Activated CD4-positive, alpha-beta T cell treated with anti-CD3 and anti-CD28 coated beads, Interleukin-10, Interleukin-2, amounts not matched to agents 100 ng/mL and 50 ng/mL, durations not matched to agents 16 hours and 8 hours (primary cell): ENCODE data around the gene ZNF607.
"Not testable (repeated sequence)": the region's sequence is repeated elsewhere in the genome, so short reads cannot be mapped to it uniquely, and the experiment has no call there.

ENCODE experiments used
- DNase-seq: peaks from one replicate; pipeline ENCODE4 v3.0.0-alpha.2; 2020

Gene ZNF607

DNA sequence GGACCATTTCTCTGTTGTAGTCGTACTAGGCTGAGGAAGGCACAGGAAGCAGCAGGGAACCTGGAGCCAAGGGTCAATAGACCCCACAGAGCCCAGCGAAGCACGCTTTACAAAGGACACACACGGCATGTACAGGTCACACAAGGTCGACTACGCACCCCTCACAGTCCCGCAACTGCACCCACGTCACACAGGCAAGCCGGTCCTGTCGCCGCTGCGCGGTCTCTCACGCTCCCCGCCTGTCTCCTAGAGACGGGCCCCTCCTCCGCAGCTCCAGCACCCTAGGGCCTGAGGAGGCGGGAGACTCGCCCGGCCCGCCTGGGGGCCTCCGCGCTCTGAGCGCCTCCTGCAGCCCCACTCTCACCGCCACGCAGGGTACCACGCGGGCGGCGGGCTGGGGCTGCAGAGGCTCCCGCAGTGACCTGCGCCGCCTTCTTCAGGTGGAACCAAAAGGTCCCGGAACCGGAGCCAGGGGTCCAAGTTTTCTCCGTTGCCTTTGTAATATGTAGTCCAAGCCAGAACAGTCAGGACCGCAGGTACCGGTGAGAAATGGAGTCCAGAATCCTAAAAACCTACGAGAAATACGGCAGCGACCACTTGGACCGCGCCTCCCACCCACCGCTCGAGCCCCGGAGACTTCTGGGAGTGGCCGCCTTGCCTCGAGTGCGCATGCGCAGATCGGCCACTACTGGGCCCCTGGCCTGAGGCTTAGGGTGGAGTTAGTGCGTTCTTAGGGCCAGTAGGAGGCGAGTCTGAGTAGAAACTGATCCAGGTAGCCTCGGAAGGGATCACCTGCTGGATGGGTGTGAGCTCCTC, at the start of gene ZNF607:
Gene ZNF607, minus strand, starts transcription at position 651 of the 816 bp plus-strand sequence. CDS start 8,143 bp downstream, outside the sequence.
- peak; percentile 90 for DNase-seq

DNA sequence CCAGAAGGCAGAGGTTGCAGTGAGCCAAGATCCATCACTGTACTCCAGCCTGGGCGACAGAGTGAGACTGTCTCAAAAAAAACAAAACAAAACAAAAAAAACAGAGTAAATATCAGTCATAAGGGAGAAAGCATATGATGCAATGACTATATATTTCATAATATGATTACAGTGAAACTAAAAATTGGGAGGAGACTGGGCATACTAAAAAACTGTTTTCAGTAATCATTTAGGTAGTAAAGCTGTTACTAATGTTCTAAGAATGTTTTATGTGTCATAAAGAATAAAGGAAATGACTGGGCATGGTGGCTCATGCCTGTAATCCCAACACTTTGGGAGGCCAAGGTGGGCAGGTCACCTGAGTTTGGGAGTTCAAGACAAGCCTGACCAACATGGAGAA, 43.9 kb upstream of the ZNF607 start:
- DNase-seq = peak; percentile 19

DNA sequence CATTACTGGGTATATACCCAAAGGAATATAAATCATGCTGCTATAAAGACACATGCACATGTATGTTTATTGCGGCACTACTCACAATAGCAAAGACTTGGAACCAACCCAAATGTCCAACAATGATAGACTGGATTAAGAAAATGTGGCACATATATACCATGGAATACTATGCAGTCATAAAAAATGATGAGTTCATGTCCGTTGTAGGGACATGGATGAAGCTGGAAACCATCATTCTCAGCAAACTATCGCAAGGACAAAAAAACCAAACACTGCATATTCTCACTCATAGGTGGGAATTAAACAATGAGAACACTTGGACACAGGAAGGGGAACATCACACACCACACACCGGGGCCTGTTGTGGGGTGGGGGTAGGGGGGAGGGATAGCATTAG, 38.1 kb upstream of the ZNF607 start:
- DNase-seq = not testable (repeated sequence)

DNA sequence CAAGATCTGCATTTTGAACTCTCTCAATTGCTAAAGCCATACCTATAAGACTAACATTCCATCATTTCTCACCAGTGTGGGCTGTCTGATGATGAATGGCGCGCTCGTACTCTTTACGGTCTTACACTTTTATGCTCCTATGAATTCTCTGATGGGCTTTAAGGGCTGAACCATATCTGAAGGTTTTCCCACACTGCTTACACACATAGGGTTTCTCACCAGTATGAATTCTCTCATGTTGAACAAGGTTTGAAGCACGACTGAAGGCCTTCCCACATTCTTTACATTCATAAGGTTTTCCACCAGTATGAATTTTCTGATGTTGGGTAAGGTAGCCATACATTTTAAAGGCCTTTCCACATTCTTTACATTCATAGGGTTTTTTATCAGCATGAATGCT, 18.8 kb upstream of the ZNF607 start:
- no peak for DNase-seq

DNA sequence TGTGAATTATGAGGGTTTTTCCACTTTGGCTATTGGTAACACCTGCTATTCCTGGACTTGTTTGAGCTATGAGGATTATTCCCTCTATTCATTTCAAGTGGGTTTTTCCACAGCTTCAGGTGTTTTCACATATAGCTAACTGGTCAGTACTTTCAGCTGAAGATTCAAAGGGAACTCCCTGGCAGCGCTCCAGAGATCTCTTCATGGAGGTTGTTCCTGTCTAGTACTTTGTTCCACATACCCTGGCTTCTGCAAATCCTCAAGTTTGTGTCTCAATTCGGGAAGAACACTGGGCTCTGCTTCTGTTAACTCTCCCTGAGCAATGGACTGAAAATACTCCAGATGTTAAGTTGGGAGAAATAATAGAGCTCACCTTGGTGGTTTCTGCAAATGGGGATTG, 5.6 kb upstream of the ZNF607 start:
- no peak for DNase-seq

DNA sequence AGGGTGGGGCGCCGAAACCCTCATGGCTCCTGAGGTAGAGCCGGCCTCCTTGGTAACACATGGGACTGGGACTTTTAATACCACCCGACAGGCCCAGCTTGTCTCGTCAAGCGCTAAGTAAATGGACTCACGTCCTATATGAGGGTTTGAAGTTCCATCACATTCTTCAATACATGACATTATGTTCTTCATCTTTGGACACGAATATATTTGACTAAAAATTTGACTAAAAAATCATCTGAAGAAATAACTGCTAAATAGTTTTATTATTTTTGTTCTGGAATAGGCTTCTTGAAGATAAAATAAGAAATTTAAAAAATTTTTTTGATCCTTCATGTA, 335 bp upstream of the ZNF607 start:
- no peak for DNase-seq

DNA sequence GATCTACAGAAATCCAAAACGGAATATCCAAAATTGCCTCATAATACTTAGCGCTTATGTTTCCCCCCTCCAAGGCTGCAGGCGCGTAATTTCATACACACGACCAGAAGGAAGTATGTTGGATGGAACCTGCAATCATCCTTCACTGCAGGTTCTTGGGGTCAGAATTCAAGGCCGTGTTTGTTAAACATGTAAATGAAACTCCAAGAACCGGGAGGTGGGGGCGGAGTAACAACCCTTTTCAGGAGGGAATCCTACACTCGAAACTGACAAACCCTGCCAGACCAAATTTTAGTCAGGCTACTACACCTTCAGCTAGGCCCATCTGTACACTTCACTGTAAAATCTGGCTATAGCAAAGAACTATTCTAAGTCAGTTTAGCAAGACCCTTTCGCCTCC, 1.3 kb downstream of the ZNF607 start:
- no peak for DNase-seq

DNA sequence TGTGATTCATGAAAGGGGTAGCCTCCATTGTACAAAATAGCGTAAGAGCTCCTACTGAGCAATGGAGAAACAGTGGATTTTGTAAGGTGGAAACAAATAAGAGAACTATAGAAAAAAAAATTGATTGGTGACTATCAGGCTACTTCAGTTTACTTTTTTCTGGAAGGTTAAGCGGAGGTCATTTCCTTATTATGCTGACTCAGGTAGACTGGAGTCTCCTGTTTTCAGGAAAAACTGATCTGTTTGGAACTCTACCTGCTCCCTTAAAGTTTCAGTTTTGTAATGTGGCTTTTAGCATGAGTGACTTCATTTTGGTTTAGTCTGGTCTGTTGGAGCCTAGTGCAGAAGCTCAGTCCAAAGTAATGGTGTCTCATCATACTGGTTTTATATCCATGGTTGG, 3.4 kb downstream of the ZNF607 start:
- no peak for DNase-seq

DNA sequence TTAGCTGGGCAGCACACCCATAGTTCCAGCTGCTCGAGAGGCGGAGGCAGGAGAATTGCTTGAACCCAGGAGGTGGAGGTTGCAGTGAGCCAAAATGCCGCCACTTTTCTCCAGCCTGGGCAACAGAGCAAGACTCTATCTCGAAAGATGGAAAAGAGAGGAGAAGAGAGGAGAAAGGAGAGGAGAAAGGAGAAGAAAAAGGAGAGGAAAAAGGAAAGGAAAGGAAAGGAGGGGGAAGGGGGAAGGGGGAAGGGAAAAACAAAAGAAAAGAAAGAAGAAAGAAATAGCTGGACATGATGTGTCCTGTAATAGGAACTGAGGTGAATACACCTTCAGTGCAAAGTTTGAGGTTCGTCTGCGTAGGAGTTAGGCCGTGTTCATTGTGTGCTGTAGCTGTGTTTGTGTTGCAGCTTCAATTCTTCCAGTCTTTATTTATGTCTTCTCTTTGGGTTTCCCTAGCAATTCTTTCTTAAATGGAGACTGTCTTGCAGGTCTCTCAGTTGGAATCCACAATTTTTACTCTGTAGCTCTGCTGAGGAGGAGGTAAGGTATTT, 13.4 kb downstream of the ZNF607 start:
- DNase-seq = no peak

DNA sequence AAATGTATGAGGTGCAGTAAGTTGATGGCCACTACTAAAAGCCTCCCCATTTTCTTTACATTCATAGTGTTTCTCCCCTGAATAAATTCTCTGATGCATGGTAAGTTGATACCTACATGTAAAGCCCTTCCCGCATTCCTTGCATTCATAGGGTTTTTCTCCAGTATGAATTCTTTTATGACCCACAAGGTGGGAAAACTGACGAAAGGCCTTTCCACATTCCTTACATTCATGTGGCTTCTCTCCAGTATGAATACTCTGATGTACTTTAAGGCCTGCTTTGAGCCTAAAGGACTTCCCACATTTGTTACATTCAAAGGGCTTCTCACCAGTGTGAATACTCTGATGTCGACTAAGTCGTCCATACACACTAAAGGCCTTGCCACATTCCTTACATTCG, 20.5 kb downstream of the ZNF607 start:
- DNase-seq = no peak

DNA sequence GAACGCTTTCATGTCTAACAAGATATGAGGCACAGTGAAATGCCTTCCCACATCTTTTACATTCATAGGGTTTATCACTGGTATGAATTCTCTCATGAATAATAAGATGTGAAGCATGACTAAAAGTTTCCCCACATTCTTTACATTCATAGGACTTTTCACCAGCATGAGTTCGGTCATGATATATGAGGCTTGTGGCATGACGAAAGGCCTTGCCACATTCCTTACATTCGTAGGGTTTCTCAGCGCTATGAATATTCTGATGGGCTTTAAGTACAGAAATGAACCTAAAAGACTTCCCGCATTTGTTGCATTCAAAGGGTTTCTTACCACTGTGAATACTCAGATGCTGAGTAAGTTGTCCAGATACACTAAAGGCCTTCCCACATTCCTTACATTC, 21.3 kb downstream of the ZNF607 start:
- DNase-seq = no peak

DNA sequence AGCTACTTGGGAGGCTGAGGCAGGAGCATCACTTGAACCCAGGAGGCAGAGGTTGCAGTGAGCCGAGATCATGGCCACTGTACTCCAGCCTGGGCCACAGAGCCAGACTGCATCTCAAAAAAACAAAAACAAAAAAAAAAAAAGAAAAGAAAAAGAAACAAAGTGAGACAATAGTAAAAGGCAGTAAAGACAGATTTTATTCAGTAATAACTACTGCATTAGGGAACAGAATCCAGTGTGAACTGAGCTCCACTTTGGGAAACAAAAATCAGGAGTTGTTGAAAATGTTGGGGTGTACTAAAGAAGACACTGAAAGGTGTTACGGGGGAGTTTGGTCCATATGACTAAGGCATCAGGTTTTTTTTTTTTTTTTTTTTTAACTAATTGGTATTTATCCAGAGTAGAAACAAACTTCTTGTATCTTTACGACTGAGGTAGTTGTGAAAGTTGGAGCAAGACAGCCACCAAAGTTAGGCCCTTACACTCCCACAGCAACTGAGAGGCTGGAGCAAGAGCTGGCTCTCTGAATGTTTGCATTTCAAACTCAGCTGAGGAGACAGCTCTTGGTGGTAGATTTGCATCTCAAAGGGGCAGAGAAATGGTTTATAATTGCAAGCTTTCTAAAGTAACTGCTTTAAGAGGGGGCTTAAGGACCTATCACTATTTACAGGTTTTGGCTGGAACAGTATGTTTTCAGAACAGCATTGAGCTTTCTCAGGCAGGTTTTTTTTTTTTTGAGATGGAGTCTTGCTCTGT, 24.2 kb downstream of the ZNF607 start:
- DNase-seq = no peak

DNA sequence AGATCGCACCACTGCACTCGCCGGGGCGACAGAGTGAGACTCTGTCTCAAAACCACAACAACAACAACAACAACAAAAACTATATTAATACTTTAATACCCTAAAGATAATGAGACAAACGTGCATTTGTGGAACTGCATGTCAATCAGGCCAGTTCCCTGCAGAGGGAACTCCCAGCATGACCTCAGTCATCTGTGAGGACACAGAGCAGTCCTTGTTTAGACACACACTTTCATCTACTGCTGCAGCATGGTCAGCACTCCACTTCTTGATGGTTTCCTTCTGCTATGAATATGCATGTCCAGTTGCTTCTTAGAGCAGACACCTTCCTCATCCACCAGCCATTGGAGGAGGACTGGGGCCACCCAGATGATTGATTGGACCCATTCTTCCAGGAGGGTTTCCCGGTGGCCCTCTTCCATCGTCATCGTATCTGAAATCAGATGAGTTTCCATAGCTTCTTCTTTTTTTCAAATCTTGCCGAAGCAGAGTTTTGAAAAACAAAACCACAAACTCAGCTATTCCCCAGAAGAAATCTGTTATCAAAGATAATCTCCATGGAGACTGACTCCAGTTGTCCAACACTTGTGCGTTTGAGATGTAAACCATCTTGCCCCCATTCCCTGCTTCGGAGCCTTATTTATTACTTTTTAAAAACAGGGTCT, 26.5 kb downstream of the ZNF607 start:
- no peak for DNase-seq

DNA sequence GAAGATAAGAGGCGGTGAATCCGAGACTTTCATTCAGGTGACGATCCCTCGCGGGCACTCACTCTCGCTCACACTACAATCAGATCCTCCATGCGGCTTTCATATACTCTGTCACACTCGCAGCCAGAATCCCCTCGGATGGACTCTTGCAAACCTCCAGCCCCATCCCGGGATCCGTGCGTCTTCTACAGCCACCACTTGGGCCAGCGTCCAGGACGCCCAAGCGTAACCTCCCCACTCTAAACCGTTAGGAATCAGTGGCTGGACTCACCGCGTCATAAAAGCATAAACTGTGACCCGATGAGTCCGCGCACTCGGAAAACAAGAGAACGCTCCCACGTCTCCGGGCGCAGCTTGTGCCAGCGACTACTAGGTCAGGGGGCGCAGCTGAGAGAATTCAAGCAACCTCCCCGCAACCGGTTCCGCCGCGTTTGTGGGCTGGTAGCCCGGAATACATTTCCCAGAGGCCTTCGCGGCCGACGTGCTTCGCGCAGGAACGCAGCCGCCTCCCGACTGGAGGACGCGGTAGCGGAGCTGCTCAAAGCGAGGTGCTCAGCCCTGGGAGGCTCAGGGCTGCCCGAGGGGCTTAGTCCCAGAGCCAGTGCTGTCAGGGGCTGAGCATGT, 27.6 kb downstream of the ZNF607 start:
- DNase-seq = peak; percentile 74

DNA sequence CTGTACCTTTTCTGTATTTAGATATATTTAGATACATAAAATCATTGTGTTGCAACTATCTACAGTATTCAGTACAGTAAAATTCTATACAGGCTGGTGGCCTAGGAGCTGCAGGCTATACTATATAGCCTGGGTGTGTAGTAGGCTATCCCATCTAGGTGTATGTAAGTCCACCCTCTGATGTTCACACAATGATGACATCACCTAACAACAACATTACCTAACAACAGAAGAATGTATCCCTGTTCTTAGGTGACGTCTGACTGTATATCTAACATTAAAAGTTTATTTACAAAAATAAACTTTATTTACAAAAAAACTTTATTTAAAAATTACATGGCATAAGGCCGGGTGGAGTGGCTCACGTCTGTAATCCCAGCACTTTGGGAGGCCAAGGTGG, 36.0 kb downstream of the ZNF607 start:
- DNase-seq = no peak

DNA sequence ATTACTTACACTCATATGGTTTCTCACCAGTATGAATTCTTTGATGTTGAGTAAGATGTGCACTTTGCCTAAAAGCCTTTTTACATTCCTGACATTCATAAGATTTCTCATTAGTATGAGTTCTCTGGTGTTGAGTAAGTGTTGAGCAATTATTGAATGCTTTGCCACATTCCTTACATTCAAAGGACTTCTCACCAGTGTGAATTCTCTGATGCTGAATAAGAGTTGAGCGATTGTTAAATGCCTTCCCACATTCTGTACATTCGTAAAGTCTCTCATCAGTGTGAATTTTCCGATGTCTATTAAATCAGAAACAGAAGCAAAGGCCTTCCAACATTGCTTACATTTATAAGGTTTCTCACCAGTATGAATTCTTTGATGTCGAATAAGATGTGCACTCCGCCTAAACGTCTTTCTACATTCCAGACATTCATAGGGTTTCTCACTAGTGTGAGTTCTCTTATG, 50.1 kb downstream of the ZNF607 start:
- DNase-seq = no peak

DNA sequence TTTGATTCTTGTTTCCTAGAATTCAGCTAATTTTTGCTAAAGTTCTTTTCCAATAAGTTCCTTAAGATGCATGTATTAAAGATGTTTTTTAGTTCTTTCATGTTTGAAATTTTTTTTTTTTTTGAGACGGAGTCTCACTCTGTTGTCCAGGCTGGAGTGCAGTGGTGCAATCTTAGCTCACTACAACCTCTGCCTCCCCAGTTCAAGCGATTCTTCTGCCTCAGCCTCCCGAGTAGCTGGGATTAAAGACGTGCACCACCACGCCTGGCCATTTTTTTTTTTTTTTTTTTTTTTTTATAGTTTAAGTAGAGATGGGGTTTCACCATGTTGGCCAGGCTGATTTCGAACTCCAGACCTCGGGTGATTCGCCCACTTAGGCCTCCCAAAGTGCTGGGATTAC, 62.4 kb downstream of the ZNF607 start:
- DNase-seq = not testable (repeated sequence)

DNA sequence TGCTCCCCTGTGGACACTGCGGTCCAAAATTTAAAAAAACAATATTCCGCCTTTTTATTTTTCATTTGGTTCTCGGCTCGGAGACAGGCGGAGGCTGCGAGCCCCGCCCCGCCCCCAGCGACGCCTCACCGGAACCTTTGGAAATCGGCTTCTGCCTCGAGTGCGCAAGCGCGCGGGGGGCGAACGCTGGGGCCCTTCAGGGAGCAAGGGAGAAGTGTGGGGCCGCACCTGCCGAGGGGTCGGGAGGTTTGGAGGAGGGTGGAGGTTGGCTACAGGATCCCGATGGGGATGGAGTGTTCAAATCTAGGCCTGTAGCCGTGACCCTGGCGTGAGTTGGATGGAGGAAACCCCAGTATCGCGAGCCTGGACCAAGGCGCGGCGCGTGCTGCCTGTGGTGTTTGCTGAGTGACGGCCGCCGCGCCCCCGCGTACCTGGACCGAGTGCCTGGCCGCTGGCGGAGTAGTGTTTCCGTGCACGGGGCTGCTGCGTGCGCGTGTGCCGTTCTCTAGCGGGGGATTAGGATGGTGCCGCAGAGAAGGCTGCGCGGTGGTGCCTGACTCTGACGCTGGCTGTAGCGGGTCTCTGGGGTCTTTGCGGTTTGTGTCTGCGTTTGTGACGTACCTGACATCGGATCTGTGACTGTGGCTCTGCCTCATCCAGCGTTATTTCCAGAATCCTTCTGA, 63.7 kb downstream of the ZNF607 start:
- DNase-seq = peak; percentile 86

DNA sequence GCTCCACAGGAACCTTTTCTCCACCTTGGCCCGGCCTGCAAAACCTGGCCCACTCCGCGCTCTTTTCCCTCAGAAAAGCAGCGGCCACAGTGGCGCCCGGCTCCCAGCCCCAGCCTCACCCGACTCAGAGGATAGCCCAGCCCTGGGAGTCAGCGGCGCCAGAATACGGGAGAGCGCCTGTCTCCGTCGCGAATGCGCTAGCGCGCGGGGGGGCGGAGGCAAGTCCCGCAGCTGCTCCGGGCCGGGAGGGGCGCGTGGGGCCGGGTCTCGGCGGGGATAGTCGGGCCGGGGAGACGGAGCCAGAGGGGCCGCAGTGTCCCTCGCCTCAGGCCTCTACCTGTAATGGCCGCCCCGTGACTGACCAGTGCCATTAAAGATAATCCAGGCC, 64.3 kb downstream of the ZNF607 start, which contains the start of gene ZFP30:
Gene ZFP30, minus strand, starts transcription at position 165 of the 388 bp plus-strand sequence. CDS start 7,643 bp downstream, outside the sequence.
- DNase-seq = peak; percentile 88

DNA sequence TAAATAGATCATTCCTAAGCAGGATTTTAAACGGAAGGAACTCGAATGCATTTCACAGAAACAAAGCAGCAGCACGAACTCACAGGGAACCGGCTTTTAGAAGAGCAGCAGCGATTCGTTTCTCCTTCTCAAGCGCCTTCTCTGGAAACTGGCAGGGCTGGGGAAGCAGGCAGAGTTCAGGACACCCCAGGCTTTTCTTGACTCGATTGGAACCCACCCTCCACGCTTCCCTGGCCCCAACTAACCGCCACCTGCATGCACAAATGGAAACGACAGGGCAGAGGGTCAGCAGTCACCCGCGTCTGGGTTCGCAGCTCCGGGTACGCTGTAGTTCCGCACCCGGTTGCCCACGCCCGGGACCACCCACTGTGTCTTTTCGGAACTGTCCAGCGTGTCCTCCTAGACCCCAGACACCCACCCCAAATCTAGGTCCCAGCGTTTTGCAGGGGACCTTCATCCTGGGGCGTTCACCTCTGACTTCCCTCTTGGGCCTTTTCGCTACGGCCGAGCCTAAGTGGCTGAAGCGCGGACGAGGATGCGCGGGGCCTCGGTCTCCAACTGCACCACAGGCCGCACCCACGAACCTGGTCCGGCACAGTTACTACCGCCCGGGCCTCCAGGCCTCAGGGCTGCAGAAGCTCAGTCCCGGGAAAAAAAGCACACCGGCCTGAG, 64.8 kb downstream of the ZNF607 start:
- peak; percentile 35 for DNase-seq

DNA sequence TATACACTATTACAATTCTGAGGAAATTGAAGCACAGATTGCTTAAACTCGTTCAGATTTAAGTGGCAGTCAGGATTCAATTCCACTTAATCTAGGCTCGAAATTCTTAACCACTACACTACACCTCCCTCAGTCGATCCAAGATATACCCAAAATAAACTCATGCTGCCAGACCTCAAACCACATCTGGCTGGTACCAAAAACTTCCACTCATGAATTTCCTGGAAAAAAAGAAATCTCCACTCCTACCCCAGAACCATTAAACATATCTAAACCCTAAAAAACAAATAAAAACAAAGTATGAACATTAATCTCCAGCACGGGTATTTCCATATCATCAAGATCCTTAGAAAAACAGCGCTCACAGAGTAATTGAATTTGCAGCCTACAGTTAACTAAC, 65.4 kb downstream of the ZNF607 start:
- peak; percentile 1 for DNase-seq
